Measurements from ENCODE around the gene DRD2.

DNA sequence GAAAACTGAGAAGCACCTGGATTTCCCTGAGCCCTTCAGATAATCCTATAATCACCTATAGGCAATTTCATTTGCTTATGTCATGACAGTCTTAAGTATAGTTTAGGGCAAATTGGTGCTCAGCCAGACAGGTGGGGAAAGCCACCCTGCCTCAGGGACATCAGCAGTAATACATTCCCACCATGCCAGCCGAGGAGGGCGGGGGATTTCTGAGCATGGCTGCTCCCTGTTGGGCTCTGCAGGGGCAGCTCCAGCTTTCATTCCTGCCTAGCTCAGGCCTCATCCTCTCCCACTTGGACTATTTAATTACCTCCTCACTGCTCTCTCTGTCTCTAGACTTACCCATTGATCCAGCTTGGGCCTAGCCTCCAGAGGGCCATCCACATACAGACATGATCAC, 9.0 kb upstream of the DRD2 start:
- TF ChIP-seq YY1 (IDR thresholded peaks at IDR 0.05; ENCODE audit: insufficient read depth, insufficient read length) (no peak), ZNF274 (IDR thresholded peaks at IDR 0.05; ENCODE audit: low read depth, low read length) (no peak), SUZ12 (IDR thresholded peaks at IDR 0.05; ENCODE audit: extremely low read depth, insufficient read depth, insufficient read length) (no peak)
